Activated CD8-positive, alpha-beta memory T cell treated with anti-CD3 and anti-CD28 coated beads, Interleukin-2, amount 50 U/mL, for 24 hours (primary cell): ENCODE data around the gene SEMA6D.

Source experiments
- DNase-seq: peaks from one replicate; pipeline ENCODE4 v3.0.0-alpha.2; 2020; ENCODE audit errors: extremely low read depth

Gene SEMA6D

DNA sequence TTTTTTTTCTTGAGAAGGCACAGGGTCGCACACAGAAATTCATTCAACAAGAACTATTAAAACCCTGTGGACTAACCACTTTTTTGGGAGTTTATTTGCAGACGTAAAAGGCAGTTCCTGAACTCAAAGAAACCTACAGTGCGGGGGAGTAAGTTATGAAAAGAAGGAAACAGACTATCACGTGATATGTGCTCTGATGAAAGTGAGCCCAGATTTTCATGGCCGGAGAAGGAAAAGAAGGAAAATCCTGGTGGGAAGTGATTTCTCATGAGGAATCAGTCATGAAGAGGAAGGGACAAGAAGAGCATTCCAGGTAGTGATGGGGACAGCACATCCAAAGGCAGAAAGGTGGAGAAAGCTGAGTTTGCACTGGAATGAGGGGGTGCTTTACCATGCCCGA is 26.1 kb downstream of the SEMA6D start:
- no peak for DNase-seq

DNA sequence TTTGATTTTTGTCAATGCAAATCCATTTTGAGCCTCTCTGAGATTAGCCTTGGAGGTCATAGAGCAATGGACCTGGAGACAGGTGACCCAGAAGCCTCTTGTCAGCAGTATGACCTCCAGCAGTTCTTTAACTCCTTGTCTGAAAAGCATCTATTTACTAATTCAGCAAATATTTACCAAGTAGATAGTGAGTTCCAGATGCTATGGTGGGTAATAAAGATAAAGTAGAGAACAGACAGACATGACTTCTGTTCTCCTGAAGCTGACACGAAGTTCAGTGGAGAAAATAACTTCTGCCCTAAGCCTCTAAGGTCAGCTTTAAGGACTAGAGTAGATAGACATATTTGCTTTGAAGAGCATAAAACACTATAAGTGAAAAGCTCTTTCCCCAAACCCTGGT is 26.6 kb downstream of the SEMA6D start:
- no peak for DNase-seq

DNA sequence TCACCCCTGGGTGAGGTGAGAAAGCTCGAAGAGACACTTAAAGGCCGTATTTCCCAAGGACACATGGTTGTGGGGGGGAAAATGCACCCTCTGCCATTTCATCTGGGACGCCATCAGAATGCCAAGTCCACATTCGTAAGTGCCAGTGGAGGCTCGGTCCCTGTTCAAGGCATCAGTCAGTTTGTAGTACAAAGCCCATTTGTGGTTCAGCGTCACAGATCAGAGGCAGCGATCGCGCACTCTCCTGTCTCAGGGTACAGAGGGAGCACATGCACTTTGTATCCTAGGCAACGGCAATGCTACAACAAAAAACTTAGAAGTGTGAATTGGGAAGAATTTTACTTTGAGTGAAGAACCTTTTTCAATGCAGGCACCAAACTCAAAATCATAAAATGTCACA is 27.2 kb downstream of the SEMA6D start:
- DNase-seq, result no peak

DNA sequence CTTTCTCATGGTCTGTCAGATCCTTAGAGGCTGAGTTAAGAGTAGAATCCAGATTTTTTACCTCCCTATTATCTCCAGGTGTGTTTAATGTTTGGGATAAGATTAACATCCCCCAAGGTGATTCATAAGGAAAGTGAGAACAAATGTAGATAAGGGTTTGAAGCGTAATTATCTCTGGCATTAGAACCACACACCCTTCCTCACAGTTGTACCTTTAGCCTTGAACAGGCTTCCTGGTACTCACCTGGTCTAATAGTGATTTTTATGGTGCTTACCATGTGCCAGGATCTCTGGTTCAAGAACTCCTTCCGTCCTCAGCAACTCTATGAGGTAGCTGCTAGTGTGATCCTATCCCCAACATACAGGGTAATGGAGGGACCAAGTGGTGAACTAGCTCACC is 27.7 kb downstream of the SEMA6D start:
- DNase-seq, result no peak

DNA sequence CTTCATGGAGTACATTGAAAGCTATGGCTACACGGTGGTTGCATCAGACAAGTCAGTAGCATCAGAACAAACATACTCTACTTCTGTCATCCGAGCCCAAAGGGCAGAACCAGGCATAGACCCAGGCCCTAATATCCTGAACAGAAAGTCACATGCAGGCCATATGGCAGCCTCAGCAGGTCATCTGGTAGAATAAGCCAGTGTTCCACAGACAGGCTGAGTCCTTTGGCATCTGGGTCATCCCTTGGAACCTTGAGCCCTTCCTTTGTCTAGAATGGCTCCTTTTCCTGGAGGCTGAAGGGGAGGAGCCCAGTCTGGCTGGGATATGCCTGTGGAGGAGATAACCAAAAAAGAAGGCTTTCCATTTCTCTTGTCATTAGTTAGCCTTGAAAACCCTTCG is 29.2 kb downstream of the SEMA6D start:
- DNase-seq, result no peak

DNA sequence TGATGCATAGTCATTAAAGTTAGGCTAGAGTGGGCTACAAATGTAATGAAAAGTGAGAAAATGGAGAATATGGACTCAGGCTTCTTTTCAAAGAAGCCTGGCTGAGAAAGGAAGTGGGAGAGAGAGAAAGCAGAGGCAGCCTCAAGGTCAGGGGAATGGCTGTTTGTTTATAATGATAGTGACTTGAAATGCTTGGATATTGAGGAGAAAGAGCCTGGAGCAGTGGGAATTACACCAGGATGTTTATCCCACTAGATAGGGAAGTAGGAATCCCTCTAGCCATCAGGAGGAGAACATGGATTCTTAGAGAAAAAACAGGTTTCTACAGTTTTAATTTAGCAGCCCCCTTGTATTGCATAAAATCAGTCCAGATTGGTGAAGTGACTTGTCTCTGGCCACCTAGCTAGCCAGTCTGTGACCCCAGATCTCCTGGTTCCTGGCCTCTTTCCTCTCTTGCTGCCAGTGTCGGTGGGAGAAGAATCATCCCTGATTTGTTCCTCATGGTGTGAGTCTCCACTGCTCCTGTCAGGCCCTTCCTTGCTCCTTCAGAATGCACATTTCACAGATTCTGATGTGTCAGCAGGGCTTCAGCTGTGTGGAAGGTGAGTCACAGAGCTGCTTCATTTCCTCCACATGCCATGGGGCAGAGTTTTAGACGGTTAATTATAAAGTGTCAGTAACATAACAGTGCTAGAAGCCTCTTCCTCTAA is 32.9 kb downstream of the SEMA6D start:
- no peak for DNase-seq

DNA sequence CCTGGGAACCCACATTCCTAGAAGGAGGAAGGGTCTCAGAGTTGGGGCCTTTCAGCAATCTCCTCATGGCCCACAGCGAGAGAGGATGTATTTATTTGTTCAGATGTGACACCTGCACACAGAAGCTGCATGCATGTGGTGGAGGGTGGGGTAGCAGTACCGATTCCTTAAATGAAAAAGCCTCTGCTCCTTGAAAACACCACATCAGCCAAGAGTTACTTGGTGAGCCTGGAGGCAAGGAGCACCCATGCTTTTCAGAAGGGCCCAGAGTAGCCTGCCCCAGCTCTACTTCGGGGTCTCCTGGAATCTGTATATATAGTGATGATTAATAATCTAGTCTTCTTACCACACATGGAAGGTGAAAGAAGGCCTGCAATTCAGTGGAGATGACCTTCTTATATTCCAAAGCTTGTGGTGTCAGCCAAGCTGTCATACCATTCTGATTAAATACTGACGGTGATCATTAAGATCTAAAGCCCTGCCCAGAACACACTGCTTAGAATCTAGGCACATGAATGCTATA is 33.5 kb downstream of the SEMA6D start:
- no peak for DNase-seq

DNA sequence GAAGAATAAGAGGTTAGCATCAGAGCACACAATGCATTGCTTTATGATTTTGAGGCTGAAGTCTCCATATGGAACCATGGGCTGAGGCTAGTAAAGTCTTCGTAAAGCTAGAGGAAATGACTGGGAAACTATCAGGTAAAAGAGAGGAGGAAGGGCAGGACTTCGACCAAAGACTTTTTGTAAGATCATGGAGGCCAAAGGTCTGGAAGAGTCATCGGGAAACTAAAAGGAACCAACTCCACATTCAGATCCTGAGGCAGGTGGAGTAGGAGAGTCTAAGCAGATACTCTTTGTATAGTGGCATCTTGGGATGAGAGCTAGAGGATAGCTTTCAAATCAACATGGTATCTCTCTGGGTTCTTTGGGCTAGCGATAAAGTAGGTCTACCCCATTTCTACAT is 36.3 kb downstream of the SEMA6D start:
- DNase-seq, result no peak

DNA sequence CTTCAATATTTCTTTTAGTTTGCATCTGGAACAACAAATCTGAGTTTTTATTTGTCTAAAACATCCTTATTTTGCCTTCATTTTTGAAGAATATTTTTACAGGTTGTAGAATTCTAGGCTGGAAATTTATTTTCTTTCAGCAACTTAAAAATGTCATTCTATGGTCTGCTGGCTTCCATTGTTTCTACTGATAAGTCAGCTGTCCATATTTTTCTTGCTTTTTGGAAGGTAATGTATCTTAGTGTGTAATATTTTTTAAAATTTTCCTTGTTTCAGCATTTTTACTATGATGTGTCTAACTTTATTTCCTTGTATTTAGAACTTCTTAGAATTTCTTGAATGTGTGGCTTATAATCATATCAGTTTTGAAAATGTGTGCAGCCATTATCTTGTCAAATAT is 37.0 kb downstream of the SEMA6D start:
- no peak for DNase-seq

DNA sequence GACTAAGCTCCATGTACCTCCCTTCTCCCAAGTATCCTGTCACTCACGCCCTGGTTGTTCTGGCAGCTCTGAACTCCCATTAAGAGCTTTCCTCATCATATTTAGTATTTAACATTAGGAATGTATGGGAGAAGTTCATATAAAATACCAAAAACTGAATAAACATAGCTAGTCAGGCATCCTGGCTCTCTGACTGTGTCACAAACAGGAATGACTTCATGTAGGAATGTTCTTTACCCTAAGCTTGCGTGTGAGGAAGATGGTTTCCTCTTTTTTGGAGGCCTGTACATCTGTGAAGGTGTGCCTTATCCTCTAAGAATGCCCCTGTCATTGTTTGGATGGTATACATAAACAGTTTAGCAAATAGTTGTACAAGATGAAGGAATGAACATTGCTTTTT is 38.6 kb downstream of the SEMA6D start:
- DNase-seq, result no peak

DNA sequence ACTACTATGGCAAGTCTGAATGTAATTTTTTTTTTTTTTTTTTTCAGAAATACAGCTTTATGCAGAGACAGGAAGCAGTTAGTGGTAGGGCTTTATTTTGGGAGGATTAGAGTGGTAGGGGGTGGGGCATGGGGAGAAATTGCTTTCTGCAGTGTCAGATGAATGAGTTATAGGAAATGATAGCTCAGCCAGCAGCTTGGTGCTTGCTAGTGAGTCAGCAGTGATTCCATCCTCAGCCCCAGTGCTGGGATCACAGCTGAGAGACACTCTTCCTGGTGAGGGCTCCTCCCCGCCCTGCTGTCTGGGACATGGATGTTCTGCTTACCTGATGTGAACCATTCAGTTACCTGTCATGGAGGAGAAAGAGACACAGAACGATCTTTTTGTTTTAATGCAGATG is 39.6 kb downstream of the SEMA6D start:
- DNase-seq, result no peak

DNA sequence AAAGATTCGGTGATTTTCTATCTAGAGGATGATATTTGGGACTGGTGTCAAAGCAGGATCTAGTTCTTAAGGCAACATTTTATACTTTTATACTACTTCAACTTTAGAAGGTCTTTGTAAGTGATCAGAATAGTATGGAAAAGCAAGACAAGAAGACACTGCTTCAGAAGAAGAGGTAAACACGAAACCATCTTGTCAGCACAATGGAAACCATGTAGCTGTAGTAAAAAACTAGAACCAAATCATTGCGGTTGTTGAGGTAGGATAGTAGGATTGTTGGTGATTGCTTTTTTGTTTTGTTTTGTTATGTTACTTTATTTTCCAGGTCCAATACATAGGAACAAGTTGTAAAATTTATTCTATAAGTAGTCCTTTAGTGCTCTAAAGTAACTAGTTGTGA is 40.0 kb downstream of the SEMA6D start:
- DNase-seq, result no peak

DNA sequence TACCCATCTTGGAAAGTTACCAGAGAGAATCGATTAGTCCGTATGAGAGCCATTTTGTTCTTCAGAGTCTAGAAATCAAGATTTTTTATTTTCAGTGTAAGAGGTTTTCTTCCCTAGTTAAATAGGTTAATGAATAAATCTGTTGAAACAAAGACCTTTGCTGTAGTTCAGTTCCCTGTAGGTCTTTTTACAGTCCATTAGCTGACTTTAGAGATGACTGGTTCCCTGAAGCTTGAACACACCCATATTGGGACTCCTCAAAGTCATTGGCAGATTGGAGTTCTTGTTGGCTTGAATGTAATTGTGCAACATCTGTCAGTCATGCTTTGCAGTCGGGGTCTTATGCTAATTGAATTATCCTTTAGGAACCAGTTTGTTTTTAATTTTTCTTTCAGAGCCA is 45.3 kb downstream of the SEMA6D start:
- DNase-seq, result no peak

DNA sequence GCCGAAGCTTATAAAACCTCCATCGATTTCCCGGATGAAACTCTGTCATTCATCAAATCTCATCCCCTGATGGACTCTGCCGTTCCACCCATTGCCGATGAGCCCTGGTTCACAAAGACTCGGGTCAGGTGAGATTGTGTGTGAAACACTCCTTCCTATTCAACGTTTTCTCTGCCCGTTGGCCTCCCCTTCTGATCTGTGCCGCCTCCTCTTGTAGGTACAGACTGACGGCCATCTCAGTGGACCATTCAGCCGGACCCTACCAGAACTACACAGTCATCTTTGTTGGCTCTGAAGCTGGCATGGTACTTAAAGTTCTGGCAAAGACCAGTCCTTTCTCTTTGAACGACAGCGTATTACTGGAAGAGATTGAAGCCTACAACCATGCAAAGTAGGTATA is 47.4 kb downstream of the SEMA6D start:
- no peak for DNase-seq

DNA sequence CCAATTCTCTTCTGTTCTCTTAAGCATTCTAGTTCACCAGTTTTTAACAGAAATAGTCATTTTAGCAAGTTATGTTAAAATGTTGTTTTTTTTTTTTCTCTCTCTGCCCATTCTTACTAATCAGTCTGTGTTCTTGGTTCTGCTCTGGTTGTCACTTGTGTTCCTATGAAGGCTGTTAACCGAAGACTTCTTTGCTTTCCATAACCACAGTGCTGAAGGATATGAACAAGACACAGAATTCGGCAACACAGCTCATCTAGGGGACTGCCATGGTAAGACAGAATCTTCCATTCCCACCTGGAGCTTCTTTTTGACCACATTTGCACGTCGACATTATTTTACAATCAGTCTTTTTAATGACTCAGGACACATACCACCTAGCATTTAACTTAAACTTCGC is 49.1 kb downstream of the SEMA6D start:
- DNase-seq, result no peak

DNA sequence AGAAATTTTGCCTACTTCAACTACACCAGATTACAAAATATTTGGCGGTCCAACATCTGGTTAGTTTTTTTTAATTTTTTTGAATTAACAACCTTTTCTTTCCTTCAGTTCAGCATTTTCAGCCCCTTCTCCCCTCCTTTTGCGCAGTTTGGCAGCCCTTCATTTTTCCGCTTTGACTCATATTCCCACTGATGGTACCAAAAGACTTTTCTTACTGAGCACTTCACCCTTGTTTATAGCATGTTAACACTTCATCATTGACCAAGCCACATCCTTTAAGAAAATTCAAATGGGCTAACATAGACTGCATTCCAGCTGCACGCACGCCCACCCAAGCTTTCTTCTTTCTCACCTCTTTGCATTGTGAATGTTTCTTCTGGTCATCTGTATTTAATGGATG is 49.7 kb downstream of the SEMA6D start:
- DNase-seq, result no peak

DNA sequence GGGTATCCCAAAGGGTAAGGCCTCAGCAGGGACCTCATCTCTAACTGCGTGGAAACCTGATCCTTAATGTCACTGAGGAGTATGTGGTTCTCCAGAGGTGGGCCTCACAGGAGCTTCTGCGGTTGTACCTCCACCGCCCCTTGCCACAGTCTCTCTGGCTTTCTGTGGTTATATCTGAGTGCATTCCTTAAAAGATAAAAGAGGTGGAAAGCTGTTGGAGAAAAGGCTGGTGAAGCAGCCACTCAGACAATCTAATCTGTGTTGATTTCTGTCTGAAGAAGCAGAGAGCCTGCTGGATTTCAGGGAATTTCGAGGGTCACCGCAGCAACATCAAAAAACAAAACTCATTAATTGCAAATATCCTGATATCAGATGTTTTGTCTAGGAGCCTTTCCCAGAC is 51.4 kb downstream of the SEMA6D start:
- no peak for DNase-seq

DNA sequence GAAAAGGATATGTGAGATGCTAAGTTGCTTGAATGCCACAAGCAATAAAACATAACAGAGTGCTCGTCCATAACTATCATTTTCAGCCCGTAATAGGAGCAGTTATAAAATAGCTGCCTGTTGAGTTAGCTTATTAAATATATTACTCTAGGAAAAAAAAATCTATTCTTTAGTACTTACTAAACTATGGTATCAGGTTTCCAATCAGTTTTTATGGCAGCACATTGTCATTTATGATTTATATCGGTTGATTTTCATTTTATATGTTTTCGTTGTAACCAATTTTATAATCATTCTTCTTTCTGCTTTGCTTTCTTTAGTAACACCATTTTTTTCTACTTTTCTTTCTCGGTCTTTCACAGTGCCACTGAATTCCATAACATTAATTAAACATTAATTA is 51.9 kb downstream of the SEMA6D start:
- DNase-seq, result no peak

DNA sequence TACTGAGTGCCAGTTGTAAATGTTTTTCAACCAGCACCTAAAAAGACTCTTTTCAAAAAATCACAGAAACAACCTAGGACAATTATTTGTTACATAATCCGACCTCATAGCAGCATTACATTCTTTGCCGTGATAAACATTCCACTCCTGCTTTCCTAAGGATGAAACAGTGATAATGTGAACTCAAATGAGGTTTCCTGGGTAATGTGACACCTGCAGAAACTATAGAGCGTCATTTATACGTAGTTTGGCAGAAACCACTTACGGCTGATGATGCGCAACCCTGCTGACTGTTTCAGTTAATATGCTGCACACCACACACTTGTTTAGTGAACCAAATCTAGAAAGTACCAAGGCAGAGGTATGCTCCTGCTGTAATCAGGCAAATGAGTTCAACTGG is 55.8 kb downstream of the SEMA6D start:
- DNase-seq, result no peak

DNA sequence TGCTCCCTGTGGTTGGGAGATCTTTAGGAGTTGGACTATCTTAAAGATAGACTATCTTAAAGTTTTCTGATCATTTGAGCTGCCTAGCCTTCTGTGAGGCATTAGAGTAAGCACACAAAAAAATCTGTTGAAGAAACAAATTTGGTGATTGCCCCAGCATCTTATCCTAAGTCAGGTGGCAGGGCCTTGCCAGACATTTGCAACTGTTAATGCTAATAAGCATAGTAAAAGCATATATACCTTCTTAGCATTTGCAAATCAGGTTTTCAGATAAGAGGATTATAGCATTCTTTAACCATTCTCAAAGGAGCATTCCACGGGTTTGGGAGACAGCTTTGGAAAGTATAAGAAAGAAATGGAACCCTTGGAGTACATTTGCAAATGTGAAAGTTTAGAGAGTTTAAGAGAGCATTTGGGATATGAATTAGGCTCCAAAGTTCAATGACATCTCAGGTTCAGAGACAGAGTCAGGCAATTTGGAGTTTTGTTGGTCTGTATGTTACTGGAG is 61.0 kb downstream of the SEMA6D start:
- no peak for DNase-seq

DNA sequence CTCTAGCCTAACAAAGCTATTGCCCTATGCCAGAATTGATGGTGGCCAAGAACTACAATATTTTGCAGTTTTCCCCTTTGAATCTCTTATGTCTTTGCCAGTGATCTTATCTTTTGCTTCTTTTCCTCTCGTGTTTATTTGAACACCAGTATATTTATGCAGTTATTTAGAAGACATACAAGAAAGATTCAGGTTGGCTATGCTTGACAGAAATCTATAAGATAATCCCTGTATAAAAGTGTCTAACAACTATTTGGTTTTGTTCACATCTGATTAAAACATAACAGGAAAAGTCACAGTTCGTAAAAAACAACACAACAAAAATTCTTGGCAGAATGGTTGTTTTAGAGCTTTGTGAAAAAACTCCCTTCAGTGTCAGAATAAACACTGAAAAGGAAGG is 63.7 kb downstream of the SEMA6D start:
- no peak for DNase-seq

DNA sequence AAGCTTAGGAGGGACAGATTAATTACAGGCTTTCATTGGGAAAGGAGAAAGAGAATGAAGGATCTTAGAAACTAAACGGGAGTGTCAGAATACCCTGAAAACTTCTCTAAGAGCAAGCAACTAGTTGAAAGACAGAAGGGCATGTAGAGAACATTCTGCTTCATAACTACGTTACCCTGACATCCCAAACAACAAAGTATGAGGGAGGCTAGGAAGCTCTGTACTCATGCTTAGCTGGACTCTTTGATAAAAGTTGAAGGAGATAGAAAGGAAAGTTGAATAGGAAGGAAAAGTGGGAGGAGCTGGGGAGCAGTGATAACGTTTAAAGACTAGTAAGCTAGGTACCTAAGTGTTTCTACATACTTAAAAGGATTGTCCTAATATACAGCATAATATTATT is 64.2 kb downstream of the SEMA6D start:
- DNase-seq, result no peak

DNA sequence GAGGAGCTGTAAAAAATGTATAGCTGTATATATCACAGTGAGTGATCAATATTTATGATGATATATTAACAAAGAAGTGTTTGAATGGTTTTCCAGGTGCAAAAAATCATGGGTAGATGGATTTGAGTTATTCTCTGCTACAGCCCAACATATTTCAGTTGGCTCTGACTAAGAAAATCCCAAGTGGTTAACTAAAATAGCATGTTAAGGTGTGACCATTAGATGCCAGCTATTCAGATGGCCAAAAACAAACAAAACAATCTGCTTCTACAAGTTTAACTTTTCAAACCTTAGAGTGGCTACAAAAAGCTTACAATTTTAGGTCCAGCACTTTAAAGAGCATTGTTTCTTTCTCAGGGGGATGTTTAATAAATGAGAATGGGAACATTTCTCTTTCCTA is 67.5 kb downstream of the SEMA6D start:
- DNase-seq, result no peak

DNA sequence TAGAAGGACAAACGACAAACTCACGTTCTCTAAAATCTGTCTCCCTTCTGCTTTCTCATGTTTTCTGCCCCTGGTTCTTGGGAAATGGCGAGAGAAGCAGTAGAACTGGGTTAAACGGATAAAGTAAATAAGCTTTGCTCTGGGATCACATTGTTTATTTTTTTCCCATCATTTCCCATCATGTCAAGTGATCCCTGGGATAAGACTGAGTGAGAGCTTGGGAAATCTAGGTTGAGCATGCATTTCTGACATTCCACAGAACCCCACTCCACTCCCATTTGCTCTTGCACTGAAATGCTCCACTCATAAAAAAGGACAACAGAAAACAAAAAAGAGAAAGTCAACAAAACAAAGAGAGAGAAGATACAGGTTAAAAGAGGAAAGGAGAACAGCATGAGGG is 69.1 kb downstream of the SEMA6D start:
- DNase-seq, result no peak
